Measurements from ENCODE around the gene GARIN5B.

DNA sequence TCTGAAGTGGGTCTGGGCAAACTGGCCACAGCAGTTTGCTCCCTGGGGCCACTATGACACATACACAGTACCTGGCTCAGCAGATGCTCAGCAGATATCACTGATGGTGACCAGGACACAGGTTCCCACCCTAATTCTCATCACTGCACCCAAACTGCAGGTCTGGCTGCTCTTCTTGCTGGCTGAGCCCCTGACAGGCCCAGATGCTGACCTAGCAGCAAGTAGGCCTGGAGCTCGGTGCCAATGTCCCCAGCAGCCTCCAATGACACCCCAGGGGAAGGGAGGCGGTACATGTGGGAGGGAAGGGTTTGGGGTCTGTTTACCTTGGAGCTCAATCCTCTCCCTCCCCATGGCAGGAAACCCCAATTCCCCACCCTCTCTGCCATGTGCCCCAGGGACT is 39.4 kb upstream of the GARIN5B start:
- TF ChIP-seq, protein P1, sequence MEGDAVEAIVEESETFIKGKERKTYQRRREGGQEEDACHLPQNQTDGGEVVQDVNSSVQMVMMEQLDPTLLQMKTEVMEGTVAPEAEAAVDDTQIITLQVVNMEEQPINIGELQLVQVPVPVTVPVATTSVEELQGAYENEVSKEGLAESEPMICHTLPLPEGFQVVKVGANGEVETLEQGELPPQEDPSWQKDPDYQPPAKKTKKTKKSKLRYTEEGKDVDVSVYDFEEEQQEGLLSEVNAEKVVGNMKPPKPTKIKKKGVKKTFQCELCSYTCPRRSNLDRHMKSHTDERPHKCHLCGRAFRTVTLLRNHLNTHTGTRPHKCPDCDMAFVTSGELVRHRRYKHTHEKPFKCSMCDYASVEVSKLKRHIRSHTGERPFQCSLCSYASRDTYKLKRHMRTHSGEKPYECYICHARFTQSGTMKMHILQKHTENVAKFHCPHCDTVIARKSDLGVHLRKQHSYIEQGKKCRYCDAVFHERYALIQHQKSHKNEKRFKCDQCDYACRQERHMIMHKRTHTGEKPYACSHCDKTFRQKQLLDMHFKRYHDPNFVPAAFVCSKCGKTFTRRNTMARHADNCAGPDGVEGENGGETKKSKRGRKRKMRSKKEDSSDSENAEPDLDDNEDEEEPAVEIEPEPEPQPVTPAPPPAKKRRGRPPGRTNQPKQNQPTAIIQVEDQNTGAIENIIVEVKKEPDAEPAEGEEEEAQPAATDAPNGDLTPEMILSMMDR (conservative IDR thresholded peaks at IDR 0.05; ENCODE audit: low read depth, low read length): no peak
- no peak for TF ChIP-seq EZH2 (IDR thresholded peaks at IDR 0.05; ENCODE audit: borderline replicate concordance, low read depth, low read length, poor library complexity, severe bottlenecking)
